ENCODE data around the gene BPIFB6.

- TF ChIP-seq POLR2A (IDR thresholded peaks at IDR 0.05): no peak
- TF ChIP-seq, protein P1, sequence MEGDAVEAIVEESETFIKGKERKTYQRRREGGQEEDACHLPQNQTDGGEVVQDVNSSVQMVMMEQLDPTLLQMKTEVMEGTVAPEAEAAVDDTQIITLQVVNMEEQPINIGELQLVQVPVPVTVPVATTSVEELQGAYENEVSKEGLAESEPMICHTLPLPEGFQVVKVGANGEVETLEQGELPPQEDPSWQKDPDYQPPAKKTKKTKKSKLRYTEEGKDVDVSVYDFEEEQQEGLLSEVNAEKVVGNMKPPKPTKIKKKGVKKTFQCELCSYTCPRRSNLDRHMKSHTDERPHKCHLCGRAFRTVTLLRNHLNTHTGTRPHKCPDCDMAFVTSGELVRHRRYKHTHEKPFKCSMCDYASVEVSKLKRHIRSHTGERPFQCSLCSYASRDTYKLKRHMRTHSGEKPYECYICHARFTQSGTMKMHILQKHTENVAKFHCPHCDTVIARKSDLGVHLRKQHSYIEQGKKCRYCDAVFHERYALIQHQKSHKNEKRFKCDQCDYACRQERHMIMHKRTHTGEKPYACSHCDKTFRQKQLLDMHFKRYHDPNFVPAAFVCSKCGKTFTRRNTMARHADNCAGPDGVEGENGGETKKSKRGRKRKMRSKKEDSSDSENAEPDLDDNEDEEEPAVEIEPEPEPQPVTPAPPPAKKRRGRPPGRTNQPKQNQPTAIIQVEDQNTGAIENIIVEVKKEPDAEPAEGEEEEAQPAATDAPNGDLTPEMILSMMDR (IDR thresholded peaks at IDR 0.05): no peak
These were observed 24.6 kb upstream of the BPIFB6 start for GRCh38 chr20:33006776-33007375.
